ENCODE data around the gene ABCG1.
A peak's percentile ranks its signal among the peaks of the same experiment; 100 is the strongest.

ABCG1 gene

GRCh38 chr21:42331660-42332059 is 112.7 kb downstream of the ABCG1 start:
- DNase-seq: no peak

- DNase-seq: no peak
Measured at GRCh38 chr21:42332557-42333317, 113.8 kb downstream of the ABCG1 start.

- DNase-seq: no peak
Measured at GRCh38 chr21:42336054-42336453, 117.1 kb downstream of the ABCG1 start.

GRCh38 chr21:42337276-42337675 is 118.3 kb downstream of the ABCG1 start:
- DNase-seq: no peak

- DNase-seq: peak; percentile 50 to 76 (median 72)
Measured at GRCh38 chr21:42337830-42338728, 119.1 kb downstream of the ABCG1 start.

GRCh38 chr21:42338729-42339715 is 120.1 kb downstream of the ABCG1 start:
- no peak for DNase-seq

GRCh38 chr21:42340187-42341050 is 121.5 kb downstream of the ABCG1 start:
- DNase-seq: no peak

GRCh38 chr21:42341776-42342542 is 123.0 kb downstream of the ABCG1 start:
- no peak for DNase-seq

- no peak for DNase-seq
Measured at GRCh38 chr21:42343101-42343500, 124.2 kb downstream of the ABCG1 start.

- no peak for DNase-seq
Measured at GRCh38 chr21:42343556-42343955, 124.6 kb downstream of the ABCG1 start.

- no peak for DNase-seq
Measured at GRCh38 chr21:42343963-42344510, 125.1 kb downstream of the ABCG1 start.

GRCh38 chr21:42344631-42345030 is 125.7 kb downstream of the ABCG1 start:
- no peak for DNase-seq

- DNase-seq: no peak
Measured at GRCh38 chr21:42346441-42346840, 127.5 kb downstream of the ABCG1 start.
